Neutrophil (primary cell): Measurements from ENCODE around the gene XPR1.
A peak's percentile ranks its signal among the peaks of the same experiment; 100 is the strongest.

Experiments
- H3K27ac ChIP-seq: fragments of 200-600 bp; sonication (generic); 2 replicates; pipeline ENCODE4 v1.5.1; 2016; ENCODE audit warnings: mild to moderate bottlenecking, moderate library complexity
- H3K27me3 ChIP-seq: fragments of 200-600 bp; sonication (generic); 2 replicates; pipeline ENCODE4 v1.6.0; 2016; ENCODE audit warnings: mild to moderate bottlenecking
- H3K36me3 ChIP-seq: fragments of 200-600 bp; sonication (generic); 2 replicates; pipeline ENCODE4 v1.5.1; 2017
- H3K4me1 ChIP-seq, 2 experiments: fragments of 200-600 bp in 1 of 2; sonication (generic) in 1 of 2; 1 replicate in 1 of 2; 2 replicates in 1 of 2; pipeline versions ENCODE4 v1.5.1 to v1.6.1; 2013 to 2016; ENCODE audit warnings: low read depth in 1 of 2, low read length in 1 of 2, mild to moderate bottlenecking in 1 of 2, moderate library complexity in 1 of 2; ENCODE audit not compliant: control insufficient read depth in 1 of 2, insufficient read depth in 1 of 2
- H3K4me3 ChIP-seq, 2 experiments: fragments of 200-600 bp in 1 of 2; sonication (generic) in 1 of 2; 1 replicate in 1 of 2; 2 replicates in 1 of 2; pipeline ENCODE4 v1.5.1; 2013 to 2016; ENCODE audit warnings: low read depth in 1 of 2, low read length in 1 of 2, mild to moderate bottlenecking in 1 of 2, moderate library complexity in 1 of 2
- H3K9me3 ChIP-seq: fragments of 200-600 bp; sonication (generic); 2 replicates; pipeline ENCODE4 v1.5.1; 2016
- TF ChIP-seq, protein P1 (sequence below): fragments of 200-600 bp; sonication (generic); IDR thresholded peaks from 2 replicates; pipeline ENCODE4 v1.5.1; 2016; ENCODE audit warnings: antibody characterized with exemption

Gene XPR1

GRCh38 chr1:180631766-180632325 is at the start of gene XPR1:
Gene XPR1, plus strand, starts transcription at chr1:180632022. Its CDS starts 180 bp downstream, at chr1:180632202.
- H3K4me1 ChIP-seq = peaks cover 15 to 18% of the 10 kb centered on the region in 2 experiments
- H3K9me3 ChIP-seq = no peaks in the 10 kb centered on the region
- H3K36me3 ChIP-seq = no peaks in the 10 kb centered on the region
- H3K4me3 ChIP-seq = peak within 1 kb of the TSS; percentile 92 to 94
- peak within 1 kb of the TSS; percentile 84 for H3K27ac ChIP-seq
- TF ChIP-seq, protein P1, sequence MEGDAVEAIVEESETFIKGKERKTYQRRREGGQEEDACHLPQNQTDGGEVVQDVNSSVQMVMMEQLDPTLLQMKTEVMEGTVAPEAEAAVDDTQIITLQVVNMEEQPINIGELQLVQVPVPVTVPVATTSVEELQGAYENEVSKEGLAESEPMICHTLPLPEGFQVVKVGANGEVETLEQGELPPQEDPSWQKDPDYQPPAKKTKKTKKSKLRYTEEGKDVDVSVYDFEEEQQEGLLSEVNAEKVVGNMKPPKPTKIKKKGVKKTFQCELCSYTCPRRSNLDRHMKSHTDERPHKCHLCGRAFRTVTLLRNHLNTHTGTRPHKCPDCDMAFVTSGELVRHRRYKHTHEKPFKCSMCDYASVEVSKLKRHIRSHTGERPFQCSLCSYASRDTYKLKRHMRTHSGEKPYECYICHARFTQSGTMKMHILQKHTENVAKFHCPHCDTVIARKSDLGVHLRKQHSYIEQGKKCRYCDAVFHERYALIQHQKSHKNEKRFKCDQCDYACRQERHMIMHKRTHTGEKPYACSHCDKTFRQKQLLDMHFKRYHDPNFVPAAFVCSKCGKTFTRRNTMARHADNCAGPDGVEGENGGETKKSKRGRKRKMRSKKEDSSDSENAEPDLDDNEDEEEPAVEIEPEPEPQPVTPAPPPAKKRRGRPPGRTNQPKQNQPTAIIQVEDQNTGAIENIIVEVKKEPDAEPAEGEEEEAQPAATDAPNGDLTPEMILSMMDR = peak; percentile 58
- no peaks in the 10 kb centered on the region for H3K27me3 ChIP-seq

- no peaks in the 10 kb centered on the region for H3K4me1 ChIP-seq
- TF ChIP-seq, protein P1 = no peak
- no peaks in the 10 kb centered on the region for H3K9me3 ChIP-seq
- H3K36me3 ChIP-seq = no peaks in the 10 kb centered on the region
- no peaks in the 10 kb centered on the region for H3K27me3 ChIP-seq
- H3K4me3 ChIP-seq = no peak overlapping the region
- H3K27ac ChIP-seq = no peak overlapping the region
Measured at GRCh38 chr1:180584869-180585268, 47.0 kb upstream of the XPR1 start.

- Histone ChIP-seq H3K36me3 (no peaks in the 10 kb centered on the region), H3K9me3 (no peaks in the 10 kb centered on the region), H3K27ac (no peak overlapping the region), H3K4me3 (no peak overlapping the region), H3K27me3 (no peaks in the 10 kb centered on the region), H3K4me1 (no peaks in the 10 kb centered on the region)
- TF ChIP-seq, protein P1 = no peak
Measured at GRCh38 chr1:180585994-180586359, 45.8 kb upstream of the XPR1 start.

DNA sequence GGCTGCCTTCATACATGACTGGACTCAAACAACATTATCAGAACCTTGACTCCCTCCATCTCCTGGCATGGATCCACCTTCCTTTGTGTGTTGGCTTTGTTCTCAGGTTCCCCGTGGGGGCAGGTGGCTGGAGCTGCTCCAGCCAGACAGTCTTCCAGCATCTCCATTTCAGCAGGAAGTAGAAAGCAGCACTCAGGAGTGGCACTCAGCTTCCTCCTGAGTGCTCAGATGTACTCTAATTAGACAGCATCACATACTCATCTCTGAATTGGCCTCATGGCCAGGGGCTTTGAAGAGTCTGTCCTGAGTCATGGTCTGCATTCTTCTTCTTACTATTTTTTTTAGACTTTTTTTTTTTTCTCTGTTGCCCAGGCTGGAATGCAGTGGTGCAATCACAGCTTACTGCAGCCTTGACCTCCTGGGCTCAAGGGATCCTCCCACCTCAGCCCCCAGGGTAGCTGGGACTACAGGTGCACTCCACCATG is 45.1 kb upstream of the XPR1 start:
- TF ChIP-seq, protein P1 = no peak
- no peaks in the 10 kb centered on the region for H3K27me3 ChIP-seq
- no peaks in the 10 kb centered on the region for H3K9me3 ChIP-seq
- no peak overlapping the region for H3K4me3 ChIP-seq
- no peaks in the 10 kb centered on the region for H3K4me1 ChIP-seq
- no peak overlapping the region for H3K27ac ChIP-seq
- H3K36me3 ChIP-seq = no peaks in the 10 kb centered on the region

GRCh38 chr1:180588121-180588520 is 43.7 kb upstream of the XPR1 start:
- Histone ChIP-seq H3K27ac (no peak overlapping the region), H3K9me3 (no peaks in the 10 kb centered on the region), H3K27me3 (no peaks in the 10 kb centered on the region), H3K4me1 (no peaks in the 10 kb centered on the region), H3K36me3 (no peaks in the 10 kb centered on the region), H3K4me3 (no peak overlapping the region)
- TF ChIP-seq, protein P1 = no peak
